CD14-positive monocyte (primary cell): ENCODE data around the gene RASA2. TPM values are rescaled to one million over a fixed set of nuclear protein-coding genes. Genes with fewer than 3 reads are reported as not detected.

Experiments
- DNase-seq, 3 donors: peaks; one replicate each; pipeline ENCODE4 v3.0.0-alpha.2; 2011 to 2022
- H2AFZ ChIP-seq: 2 replicates; pipeline ENCODE4 v1.6.0; 2012; ENCODE audit warnings: mild to moderate bottlenecking, low read depth, low read length, inconsistent platforms; ENCODE audit not compliant: insufficient read depth, poor library complexity, severe bottlenecking
- H3K27ac ChIP-seq, 2 donors: 1 replicate in 1 of 2; 2 replicates in 1 of 2; pipeline ENCODE4 v1.5.1; 2012 to 2013; ENCODE audit warnings: low read length in 2 of 2, control low read depth in 1 of 2, inconsistent platforms in 1 of 2, low read depth in 1 of 2, mild to moderate bottlenecking in 1 of 2
- H3K27me3 ChIP-seq, 2 donors: one replicate each; pipeline versions ENCODE4 v1.6.0 to v1.6.1; 2011 to 2013; ENCODE audit warnings: low read length in 2 of 2; ENCODE audit not compliant: control insufficient read depth in 2 of 2, insufficient read depth in 2 of 2
- H3K36me3 ChIP-seq, 2 donors: replicated peaks in 1 of 2; 1 replicate in 1 of 2; 2 replicates in 1 of 2; pipeline versions ENCODE4 v1.5.1 to v1.6.1; 2012 to 2013; ENCODE audit warnings: low read length in 2 of 2, control low read depth in 1 of 2, inconsistent platforms in 1 of 2, mild to moderate bottlenecking in 1 of 2; ENCODE audit not compliant: insufficient read depth in 2 of 2, control insufficient read depth in 1 of 2
- H3K4me1 ChIP-seq, 2 donors: 1 replicate in 1 of 2; 2 replicates in 1 of 2; pipeline versions ENCODE4 v1.5.1 to v1.6.1; 2012 to 2013; ENCODE audit warnings: low read length in 2 of 2, control low read depth in 1 of 2, inconsistent platforms in 1 of 2, mild to moderate bottlenecking in 1 of 2, moderate library complexity in 1 of 2; ENCODE audit not compliant: insufficient read depth in 2 of 2, control insufficient read depth in 1 of 2
- H3K4me2 ChIP-seq: replicated peaks from 2 replicates; pipeline ENCODE3; 2012; ENCODE audit warnings: low read length, moderate library complexity, mild to moderate bottlenecking; ENCODE audit not compliant: poor library complexity, severe bottlenecking; ENCODE audit errors: extremely low read depth
- H3K4me3 ChIP-seq, 3 experiments: fragments of 200-600 bp in 1 of 3; sonication (generic) in 1 of 3; replicated peaks in 1 of 3; 1 replicate in 2 of 3; 2 replicates in 1 of 3; pipeline ENCODE4 v1.5.1; 2011 to 2013; ENCODE audit warnings: low read length in 3 of 3, mild to moderate bottlenecking in 3 of 3, control low read depth in 2 of 3, low read depth in 2 of 3, inconsistent platforms in 1 of 3, moderate library complexity in 1 of 3
- H3K79me2 ChIP-seq: 2 replicates; pipeline ENCODE4 v1.6.0; 2012; ENCODE audit warnings: mild to moderate bottlenecking, control low read depth, inconsistent platforms, low read length, moderate library complexity; ENCODE audit not compliant: insufficient read depth
- H3K9ac ChIP-seq: 2 replicates; pipeline ENCODE4 v1.6.0; 2017; ENCODE audit warnings: low read length, mild to moderate bottlenecking; ENCODE audit not compliant: insufficient read depth, poor library complexity, severe bottlenecking
- H3K9me3 ChIP-seq, 2 donors: replicated peaks in 1 of 2; 1 replicate in 1 of 2; 2 replicates in 1 of 2; pipeline versions ENCODE4 v1.5.1 to v1.6.1; 2012 to 2013; ENCODE audit warnings: low read length in 2 of 2, control low read depth in 1 of 2; ENCODE audit not compliant: control insufficient read depth in 1 of 2, insufficient read depth in 1 of 2
- H4K20me1 ChIP-seq: 2 replicates; pipeline ENCODE4 v1.6.0; 2012; ENCODE audit warnings: mild to moderate bottlenecking, low read length, control low read depth, moderate library complexity; ENCODE audit not compliant: insufficient read depth
- H3K27ac Mint-ChIP-seq, 7 donors: one replicate each; pipeline ENCODE4 v1.8.0; 2020; ENCODE audit warnings: mild to moderate bottlenecking in 7 of 7, mixed read lengths in 7 of 7, moderate library complexity in 6 of 7, inconsistent platforms in 2 of 7
- H3K27me3 Mint-ChIP-seq, 3 donors: one replicate each; pipeline ENCODE4 v1.8.0; 2021 to 2022; ENCODE audit warnings: low read depth in 3 of 3, mild to moderate bottlenecking in 3 of 3, mixed read lengths in 3 of 3, moderate library complexity in 3 of 3, inconsistent platforms in 1 of 3
- H3K36me3 Mint-ChIP-seq, 2 donors: one replicate each; pipeline ENCODE4 v1.8.0; 2020; ENCODE audit warnings: mixed read lengths in 2 of 2, inconsistent platforms in 1 of 2, mild to moderate bottlenecking in 1 of 2
- H3K4me1 Mint-ChIP-seq: one replicate; pipeline ENCODE4 v1.8.0; 2020; ENCODE audit warnings: mild to moderate bottlenecking, mixed read lengths
- H3K4me3 Mint-ChIP-seq, 2 donors: one replicate each; pipeline ENCODE4 v1.8.0; 2020; ENCODE audit warnings: mild to moderate bottlenecking in 2 of 2, mixed read lengths in 2 of 2, moderate library complexity in 1 of 2
- H3K9me3 Mint-ChIP-seq, 7 donors: one replicate each; pipeline ENCODE4 v1.8.0; 2020 to 2022; ENCODE audit warnings: mixed read lengths in 7 of 7, mild to moderate bottlenecking in 6 of 7, moderate library complexity in 6 of 7, inconsistent platforms in 2 of 7
- WGBS: methylation state at CpG from one replicate; pipeline ENCODE4 v1.1.5; 2013; ENCODE audit warnings: missing lambda C conversion rate; ENCODE audit not compliant: insufficient coverage; 5-methylcytosine and 5-hydroxymethylcytosine counted together
- intact Hi-C, 2 donors: fragments of 100-400 bp; cut with micrococcal nuclease; formaldehyde crosslinking; loops; one replicate each; pipeline versions ENCODE4 v1.15.0 to v1.15.1; 2023
- polyA plus RNA-seq, 3 donors: library from polyadenylated mRNA; depleted of rRNA in 1 of 3; unstranded in 2 of 3; stranded (reverse) in 1 of 3; fragments of 300-500 nt in 2 of 3; fragments of >200 nt in 1 of 3; fragmentation: Illumina TruSeq in 2 of 3; gene quantifications; 1 replicate in 2 of 3; 2 replicates in 1 of 3; pipeline ENCODE4 v1.2.3, GENCODE V29; 2012 to 2021
- TF ChIP-seq, protein P1 (sequence below): fragments of 200-600 bp; IDR thresholded peaks from one replicate; pipeline ENCODE4 v1.8.0; 2022; ENCODE audit warnings: antibody characterized with exemption, mild to moderate bottlenecking

The RASA2 gene
- polyA plus RNA-seq, 3 donors = 7.0 to 13.5 (median 8.8) TPM

DNA sequence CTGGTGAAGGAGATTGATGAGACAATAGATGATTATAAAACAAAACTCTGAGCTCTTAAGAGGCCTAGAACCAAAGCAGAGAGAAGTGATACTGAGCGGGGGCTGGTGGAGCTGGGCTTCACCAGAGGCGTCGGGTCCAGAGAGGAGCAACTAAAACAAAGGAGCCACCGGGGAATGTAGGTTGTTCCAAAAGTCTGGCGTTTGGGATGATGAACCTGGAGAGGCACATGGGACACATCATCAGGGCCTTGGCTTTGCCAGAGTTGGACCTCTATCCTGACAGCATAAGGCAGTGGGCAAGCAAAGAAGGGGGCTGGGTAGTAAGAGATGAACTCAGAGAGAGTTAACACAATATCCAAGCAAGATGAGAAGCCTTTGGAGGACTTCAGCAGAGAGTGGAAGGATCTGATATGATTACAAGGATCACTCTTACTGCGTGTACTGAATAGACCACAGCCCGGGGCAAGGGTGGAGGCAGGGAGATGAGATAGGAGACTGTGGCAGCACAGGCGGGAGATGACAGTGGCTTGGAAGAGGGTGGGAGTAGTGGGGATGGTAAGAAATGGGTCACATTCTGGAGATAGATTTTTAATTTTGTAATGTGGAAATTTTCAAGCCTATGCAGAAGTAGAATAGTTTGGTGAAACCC lies 36.0 kb upstream of the RASA2 start:
- Mint-ChIP-seq H3K9me3 (no peaks in the 10 kb centered on the region), H3K27ac (peak overlapping the region in 1 of 7 donors; percentile 2), H3K4me3 (no peak overlapping the region), H3K4me1 (peaks cover 6% of the 10 kb centered on the region), H3K27me3 (no peaks in the 10 kb centered on the region), H3K36me3 (peaks cover 5 to 10% of the 10 kb centered on the region in 2 donors)
- no peak overlapping the region for H3K4me3 ChIP-seq
- 89% methylated on average over 8 of the region's 8 CpGs for WGBS
- peaks cover 3 to 11% of the 10 kb centered on the region in 2 donors for H3K36me3 ChIP-seq
- no peak overlapping the region for H3K27ac ChIP-seq
- intact Hi-C loops = loop anchor here in 1 of 2 donors (5.0 kb wide), 1 partner anchor 139 kb away; no protein-coding TSS in a partner anchor
- H3K79me2 ChIP-seq = no peaks in the 10 kb centered on the region
- H3K9ac ChIP-seq = no peak overlapping the region
- H4K20me1 ChIP-seq = no peaks in the 10 kb centered on the region
- TF ChIP-seq, protein P1, sequence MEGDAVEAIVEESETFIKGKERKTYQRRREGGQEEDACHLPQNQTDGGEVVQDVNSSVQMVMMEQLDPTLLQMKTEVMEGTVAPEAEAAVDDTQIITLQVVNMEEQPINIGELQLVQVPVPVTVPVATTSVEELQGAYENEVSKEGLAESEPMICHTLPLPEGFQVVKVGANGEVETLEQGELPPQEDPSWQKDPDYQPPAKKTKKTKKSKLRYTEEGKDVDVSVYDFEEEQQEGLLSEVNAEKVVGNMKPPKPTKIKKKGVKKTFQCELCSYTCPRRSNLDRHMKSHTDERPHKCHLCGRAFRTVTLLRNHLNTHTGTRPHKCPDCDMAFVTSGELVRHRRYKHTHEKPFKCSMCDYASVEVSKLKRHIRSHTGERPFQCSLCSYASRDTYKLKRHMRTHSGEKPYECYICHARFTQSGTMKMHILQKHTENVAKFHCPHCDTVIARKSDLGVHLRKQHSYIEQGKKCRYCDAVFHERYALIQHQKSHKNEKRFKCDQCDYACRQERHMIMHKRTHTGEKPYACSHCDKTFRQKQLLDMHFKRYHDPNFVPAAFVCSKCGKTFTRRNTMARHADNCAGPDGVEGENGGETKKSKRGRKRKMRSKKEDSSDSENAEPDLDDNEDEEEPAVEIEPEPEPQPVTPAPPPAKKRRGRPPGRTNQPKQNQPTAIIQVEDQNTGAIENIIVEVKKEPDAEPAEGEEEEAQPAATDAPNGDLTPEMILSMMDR = no peak
- no peaks in the 10 kb centered on the region for H3K27me3 ChIP-seq
- no peak overlapping the region for H2AFZ ChIP-seq
- peaks cover 0 to 6% of the 10 kb centered on the region in 2 donors for H3K4me1 ChIP-seq
- no peaks in the 10 kb centered on the region for H3K9me3 ChIP-seq
- DNase-seq = no peak
- no peak overlapping the region for H3K4me2 ChIP-seq

DNA sequence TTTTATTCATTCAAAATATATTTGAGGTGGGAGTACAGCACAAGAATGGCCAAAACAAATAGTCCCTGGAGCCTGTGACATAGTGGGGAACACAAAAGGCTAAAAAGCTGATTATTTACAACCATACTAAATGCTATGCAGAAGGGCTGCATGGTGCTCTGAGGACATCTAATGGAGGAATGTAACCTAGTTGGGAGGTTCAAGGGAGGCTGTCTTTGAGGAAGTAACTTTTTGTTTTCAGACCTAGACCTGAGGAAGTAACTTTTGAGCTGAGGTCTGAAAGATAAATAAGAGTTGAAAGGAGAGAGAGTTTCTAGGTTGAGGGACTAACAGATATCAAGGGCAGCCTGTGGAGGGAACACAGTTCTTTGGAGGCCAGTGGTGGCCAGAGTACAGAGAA lies 34.8 kb upstream of the RASA2 start:
- Mint-ChIP-seq H3K9me3 (no peaks in the 10 kb centered on the region), H3K4me3 (no peak overlapping the region), H3K36me3 (peaks cover 5% of the 10 kb centered on the region in 2 donors), H3K27ac (no peak overlapping the region), H3K4me1 (peaks cover 6% of the 10 kb centered on the region), H3K27me3 (no peaks in the 10 kb centered on the region)
- Histone ChIP-seq H3K79me2 (no peaks in the 10 kb centered on the region), H3K27me3 (no peaks in the 10 kb centered on the region), H3K9me3 (no peaks in the 10 kb centered on the region), H3K36me3 (peaks cover 0 to 7% of the 10 kb centered on the region in 2 donors), H3K4me1 (peaks cover 0 to 6% of the 10 kb centered on the region in 2 donors), H3K9ac (no peak overlapping the region), H2AFZ (peak overlapping the region; percentile 30), H3K27ac (no peak overlapping the region), H3K4me3 (no peak overlapping the region), H3K4me2 (no peak overlapping the region), H4K20me1 (no peaks in the 10 kb centered on the region)
- DNase-seq = peak; percentile 36 to 59 (median 51)
- TF ChIP-seq, protein P1 = peak; percentile 44
- intact Hi-C loops = loop anchor here in 1 of 2 donors (5.0 kb wide), 1 partner anchor 140 kb away; no protein-coding TSS in a partner anchor
